Gastroesophageal sphincter (tissue), 4 donors: ENCODE data around the gene LRRC47. TPM values are rescaled to one million over a fixed set of nuclear protein-coding genes. Genes with fewer than 3 reads are reported as not detected.

ENCODE experiments used
- ATAC-seq: fragments of 150-250 bp; one replicate; pipeline ENCODE4 v1.9.1; 2016; ENCODE audit warnings: mild to moderate bottlenecking, moderate library complexity
- H3K27ac ChIP-seq, 4 donors: fragments of 200-600 bp; sonication (generic) in 3 of 4; 1 replicate in 3 of 4; 2 replicates in 1 of 4; pipeline ENCODE4 v1.5.1; 2016 to 2019
- H3K27me3 ChIP-seq: fragments of 200-600 bp; sonication (generic); one replicate; pipeline ENCODE4 v1.5.1; 2019
- H3K36me3 ChIP-seq, 2 donors: fragments of 200-600 bp; sonication (generic); one replicate each; pipeline ENCODE4 v1.5.1; 2019; ENCODE audit warnings: control low read depth in 1 of 2
- H3K4me1 ChIP-seq, 3 donors: fragments of 200-600 bp; sonication (generic); 1 replicate in 2 of 3; 2 replicates in 1 of 3; pipeline ENCODE4 v1.5.1; 2016 to 2019; ENCODE audit warnings: control low read depth in 2 of 3
- H3K4me3 ChIP-seq, 2 donors: fragments of 200-600 bp; sonication (generic); one replicate each; pipeline ENCODE4 v1.5.1; 2019; ENCODE audit warnings: mild to moderate bottlenecking in 1 of 2, moderate library complexity in 1 of 2
- H3K9me3 ChIP-seq, 3 donors: fragments of 200-600 bp; sonication (generic); one replicate each; pipeline ENCODE4 v1.5.1; 2017 to 2019; ENCODE audit warnings: control low read depth in 2 of 3
- CTCF ChIP-seq, 4 experiments: fragments of 200-600 bp in 2 of 4; fragments of 450-650 bp in 2 of 4; sonication (generic) in 1 of 4; IDR thresholded peaks; one replicate each; pipeline ENCODE4 v1.5.1; 2017 to 2019; ENCODE audit warnings: antibody characterized with exemption in 4 of 4, mild to moderate bottlenecking in 2 of 4, moderate library complexity in 2 of 4
- EP300 ChIP-seq: sonication (generic); formaldehyde crosslinking; IDR thresholded peaks from one replicate; pipeline ENCODE4 v1.6.1; 2017; ENCODE audit warnings: antibody characterized with exemption, mild to moderate bottlenecking
- POLR2A ChIP-seq, 2 donors: fragments of 450-650 bp; IDR thresholded peaks; one replicate each; pipeline ENCODE4 v1.6.1; 2017; ENCODE audit warnings: antibody characterized with exemption in 2 of 2, mild to moderate bottlenecking in 2 of 2, moderate library complexity in 1 of 2
- POLR2AphosphoS5 ChIP-seq: sonication (generic); formaldehyde crosslinking; IDR thresholded peaks from one replicate; pipeline ENCODE4 v1.6.1; 2017; ENCODE audit warnings: antibody characterized with exemption
- WGBS, 2 donors: methylation state at CpG; one replicate each; pipeline ENCODE4 v1.1.5; 2018; ENCODE audit warnings: low coverage in 1 of 2; 5-methylcytosine and 5-hydroxymethylcytosine counted together
- total RNA-seq, 4 donors: library from RNA; depleted of rRNA; stranded (reverse); fragments of >200 nt; gene quantifications; one replicate each; pipeline ENCODE4 v1.1.0, GENCODE V29; 2016

LRRC47 gene
- total RNA-seq, 4 donors from 2014 or later: 36.5 to 47.9 (median 46.5) TPM

GRCh38 chr1:3787349-3787715 lies 9.0 kb downstream of the LRRC47 start:
- Histone ChIP-seq H3K27ac (no peak overlapping the region), H3K4me3 (no peak overlapping the region), H3K9me3 (no peaks in the 10 kb centered on the region), H3K27me3 (no peaks in the 10 kb centered on the region), H3K36me3 (peaks cover 0 to 97% of the 10 kb centered on the region in 2 donors), H3K4me1 (peaks cover 0 to 49% (median 0%) of the 10 kb centered on the region in 3 donors)
- TF ChIP-seq CTCF (IDR thresholded peaks at IDR 0.05) (no peak), POLR2AphosphoS5 (no peak), EP300 (no peak), POLR2A (IDR thresholded peaks at IDR 0.05) (no peak)
- WGBS, 2 donors: 96% methylated on average over 4 of the region's 10 CpGs; no CpG with 5 or more reads in 1 of the 2 donors
- no peak for ATAC-seq

GRCh38 chr1:3786468-3787348 lies 9.6 kb downstream of the LRRC47 start:
- Histone ChIP-seq H3K36me3 (peaks cover 0 to 97% of the 10 kb centered on the region in 2 donors), H3K9me3 (no peaks in the 10 kb centered on the region), H3K4me1 (peaks cover 0 to 43% (median 0%) of the 10 kb centered on the region in 3 donors), H3K27ac (no peak overlapping the region), H3K4me3 (no peak overlapping the region), H3K27me3 (no peaks in the 10 kb centered on the region)
- WGBS, 2 donors: 80 to 87% methylated on average over 2 to 22 of the region's 45 CpGs
- no peak for TF ChIP-seq CTCF (IDR thresholded peaks at IDR 0.05)
- no peak for TF ChIP-seq POLR2AphosphoS5
- no peak for TF ChIP-seq EP300
- no peak for TF ChIP-seq POLR2A (IDR thresholded peaks at IDR 0.05)
- no peak for ATAC-seq

- Histone ChIP-seq H3K36me3 (peaks cover 0 to 98% of the 10 kb centered on the region in 2 donors), H3K9me3 (no peaks in the 10 kb centered on the region), H3K27me3 (no peaks in the 10 kb centered on the region), H3K27ac (no peak overlapping the region), H3K4me3 (no peak overlapping the region), H3K4me1 (peaks cover 0 to 32% (median 0%) of the 10 kb centered on the region in 3 donors)
- TF ChIP-seq CTCF (IDR thresholded peaks at IDR 0.05) (peak in 3 of 4 experiments; percentile 4 to 49 (median 17)), POLR2A (IDR thresholded peaks at IDR 0.05) (no peak)
- 55 to 68% methylated on average over 5 to 11 of the region's 14 CpGs for WGBS, 2 donors
- no peak for ATAC-seq
Measured at GRCh38 chr1:3785456-3786157, 10.7 kb downstream of the LRRC47 start.

- peaks cover 0 to 27% (median 0%) of the 10 kb centered on the region in 3 donors for H3K4me1 ChIP-seq
- no peak for ATAC-seq
- TF ChIP-seq EP300 (no peak), CTCF (IDR thresholded peaks at IDR 0.05) (no peak), POLR2AphosphoS5 (no peak), POLR2A (IDR thresholded peaks at IDR 0.05) (no peak)
- no peak overlapping the region for H3K27ac ChIP-seq
- no peaks in the 10 kb centered on the region for H3K9me3 ChIP-seq
- no peak overlapping the region for H3K4me3 ChIP-seq
- WGBS, 2 donors: 74% methylated on average over 8 of the region's 13 CpGs; no CpG with 5 or more reads in 1 of the 2 donors
- peaks cover 0 to 98% of the 10 kb centered on the region in 2 donors for H3K36me3 ChIP-seq
- H3K27me3 ChIP-seq: no peaks in the 10 kb centered on the region
Measured at GRCh38 chr1:3785045-3785444, 11.3 kb downstream of the LRRC47 start.
